IPS-20b (cell line): ENCODE data around the gene HSD3B7.
A peak's percentile ranks its signal among the peaks of the same experiment; 100 is the strongest.

ENCODE experiments used
- H3K27ac ChIP-seq: one replicate; pipeline ENCODE4 v1.5.1; 2013; ENCODE audit warnings: low read length
- H3K27me3 ChIP-seq: 2 replicates; pipeline ENCODE4 v1.6.1; 2013; ENCODE audit warnings: mild to moderate bottlenecking, low read length, inconsistent platforms; ENCODE audit not compliant: insufficient read depth
- H3K36me3 ChIP-seq: 2 replicates; pipeline ENCODE4 v1.6.1; 2013; ENCODE audit warnings: low read depth, mild to moderate bottlenecking, inconsistent platforms, low read length, moderate library complexity; ENCODE audit not compliant: insufficient read depth
- H3K4me1 ChIP-seq: 2 replicates; pipeline ENCODE4 v1.6.1; 2013; ENCODE audit warnings: mild to moderate bottlenecking, control low read depth, inconsistent platforms, low read length, moderate library complexity; ENCODE audit not compliant: insufficient read depth
- H3K4me3 ChIP-seq: 2 replicates; pipeline ENCODE4 v1.5.1; 2013; ENCODE audit warnings: mild to moderate bottlenecking, low read length, inconsistent platforms
- H3K9ac ChIP-seq: 2 replicates; pipeline ENCODE4 v1.6.1; 2013; ENCODE audit warnings: low read depth, mild to moderate bottlenecking, inconsistent platforms, low read length, moderate library complexity
- H3K9me3 ChIP-seq: 2 replicates; pipeline ENCODE4 v1.6.1; 2013; ENCODE audit warnings: mild to moderate bottlenecking, low read depth, low read length, inconsistent platforms; ENCODE audit not compliant: insufficient read depth

The HSD3B7 gene

GRCh38 chr16:30986129-30986991 is 1.4 kb downstream of the HSD3B7 start:
- no peak overlapping the region for H3K9ac ChIP-seq
- H3K36me3 ChIP-seq: peaks cover 32% of the 10 kb centered on the region
- no peaks in the 10 kb centered on the region for H3K27me3 ChIP-seq
- H3K4me3 ChIP-seq: no peak overlapping the region
- no peaks in the 10 kb centered on the region; the same call in 1 of the 2 replicates for H3K4me1 ChIP-seq
- no peaks in the 10 kb centered on the region for H3K9me3 ChIP-seq
- H3K27ac ChIP-seq: no peak overlapping the region

DNA sequence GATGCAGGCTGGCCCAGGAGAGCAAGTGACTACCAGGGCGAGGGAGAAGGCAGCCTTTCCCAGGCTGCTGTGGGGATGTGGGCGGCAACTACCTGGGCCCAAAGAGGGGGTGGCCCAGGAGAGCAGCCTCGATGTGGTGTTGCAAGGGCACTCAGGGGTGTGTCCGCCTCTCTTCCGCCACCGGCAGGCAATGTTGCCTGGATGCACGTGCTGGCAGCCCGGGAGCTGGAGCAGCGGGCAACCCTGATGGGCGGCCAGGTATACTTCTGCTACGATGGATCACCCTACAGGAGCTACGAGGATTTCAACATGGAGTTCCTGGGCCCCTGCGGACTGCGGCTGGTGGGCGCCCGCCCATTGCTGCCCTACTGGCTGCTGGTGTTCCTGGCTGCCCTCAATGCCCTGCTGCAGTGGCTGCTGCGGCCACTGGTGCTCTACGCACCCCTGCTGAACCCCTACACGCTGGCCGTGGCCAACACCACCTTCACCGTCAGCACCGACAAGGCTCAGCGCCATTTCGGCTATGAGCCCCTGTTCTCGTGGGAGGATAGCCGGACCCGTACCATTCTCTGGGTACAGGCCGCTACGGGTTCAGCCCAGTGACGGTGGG is 2.7 kb downstream of the HSD3B7 start:
- Histone ChIP-seq H3K36me3 (peaks cover 22% of the 10 kb centered on the region), H3K9ac (no peak overlapping the region), H3K4me1 (no peaks in the 10 kb centered on the region; the same call in 1 of the 2 replicates), H3K9me3 (no peaks in the 10 kb centered on the region), H3K4me3 (no peak overlapping the region), H3K27me3 (no peaks in the 10 kb centered on the region), H3K27ac (no peak overlapping the region)

DNA sequence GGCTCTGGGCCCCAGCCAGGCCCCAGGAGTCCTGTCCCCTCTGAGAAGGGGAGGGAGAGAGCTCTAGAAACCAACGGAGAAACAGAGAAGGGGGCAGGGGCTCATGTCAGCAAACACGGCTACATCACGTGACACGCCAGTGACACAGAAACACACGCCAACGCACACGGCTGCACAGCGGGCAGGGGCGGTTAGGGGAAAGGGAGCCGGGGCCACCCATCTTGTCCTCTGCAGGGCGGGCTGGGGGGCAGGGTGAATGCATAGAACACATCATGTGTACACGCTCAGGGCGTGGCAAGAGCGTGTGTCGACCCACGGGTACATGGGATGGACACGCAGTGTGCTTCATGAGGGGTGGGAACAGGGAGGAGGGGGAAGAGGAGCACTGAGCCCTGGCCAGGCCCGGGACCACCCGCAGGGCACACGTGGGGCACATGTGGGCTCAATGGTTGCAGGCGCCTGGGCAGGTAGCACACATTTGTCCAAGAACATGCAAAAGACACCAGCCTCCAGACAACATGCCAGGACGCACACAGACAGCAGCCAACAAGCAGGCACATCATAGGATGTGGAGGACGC is 4.6 kb downstream of the HSD3B7 start:
- no peaks in the 10 kb centered on the region for H3K9me3 ChIP-seq
- no peak overlapping the region for H3K27ac ChIP-seq
- peaks cover 3% of the 10 kb centered on the region; the same call in 1 of the 2 replicates for H3K36me3 ChIP-seq
- H3K4me1 ChIP-seq: no peaks in the 10 kb centered on the region; the same call in 1 of the 2 replicates
- no peaks in the 10 kb centered on the region for H3K27me3 ChIP-seq
- no peak overlapping the region for H3K4me3 ChIP-seq
- no peak overlapping the region for H3K9ac ChIP-seq

- H3K27ac ChIP-seq: no peak overlapping the region
- no peaks in the 10 kb centered on the region for H3K27me3 ChIP-seq
- H3K4me3 ChIP-seq: no peak overlapping the region
- no peak overlapping the region for H3K9ac ChIP-seq
- no peaks in the 10 kb centered on the region; the same call in 1 of the 2 replicates for H3K4me1 ChIP-seq
- no peaks in the 10 kb centered on the region for H3K36me3 ChIP-seq
- no peaks in the 10 kb centered on the region for H3K9me3 ChIP-seq
Observed at GRCh38 chr16:30990105-30990504, 5.1 kb downstream of the HSD3B7 start.

DNA sequence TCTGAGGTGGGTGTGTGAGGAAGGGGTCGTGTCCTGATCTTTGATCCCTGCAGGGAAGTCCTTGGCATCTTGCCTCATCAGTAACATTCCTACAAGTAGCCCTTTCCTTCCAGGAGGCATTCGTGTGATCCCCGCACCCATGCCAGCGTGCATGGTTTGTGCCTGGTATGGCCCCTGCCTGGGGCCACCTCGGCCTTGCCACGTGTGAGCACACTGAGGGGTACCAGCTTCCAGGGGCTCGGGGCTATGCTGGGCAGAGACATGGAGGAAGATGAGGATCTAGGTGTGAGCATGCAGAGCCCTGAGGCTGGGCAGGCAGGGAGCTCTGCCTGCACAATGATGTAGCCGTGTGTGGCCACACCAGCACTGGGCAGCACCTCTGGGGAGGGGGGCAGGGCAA is 6.0 kb downstream of the HSD3B7 start:
- Histone ChIP-seq H3K9ac (no peak overlapping the region), H3K4me3 (no peak overlapping the region), H3K9me3 (no peaks in the 10 kb centered on the region), H3K36me3 (no peaks in the 10 kb centered on the region), H3K27ac (no peak overlapping the region), H3K27me3 (peaks cover under 1% of the 10 kb centered on the region), H3K4me1 (no peaks in the 10 kb centered on the region)

- H3K4me1 ChIP-seq: no peaks in the 10 kb centered on the region
- H3K27me3 ChIP-seq: peaks cover 7% of the 10 kb centered on the region
- H3K27ac ChIP-seq: no peak overlapping the region
- H3K36me3 ChIP-seq: no peaks in the 10 kb centered on the region
- H3K9ac ChIP-seq: no peak overlapping the region
- H3K9me3 ChIP-seq: no peaks in the 10 kb centered on the region
- no peak overlapping the region for H3K4me3 ChIP-seq
Observed at GRCh38 chr16:30992276-30992780, 7.3 kb downstream of the HSD3B7 start.

GRCh38 chr16:30992931-30993816 is 8.2 kb downstream of the HSD3B7 start:
- peaks cover 14% of the 10 kb centered on the region for H3K27me3 ChIP-seq
- no peaks in the 10 kb centered on the region for H3K36me3 ChIP-seq
- no peak overlapping the region for H3K9ac ChIP-seq
- no peaks in the 10 kb centered on the region for H3K9me3 ChIP-seq
- H3K4me3 ChIP-seq: no peak overlapping the region
- no peaks in the 10 kb centered on the region for H3K4me1 ChIP-seq
- H3K27ac ChIP-seq: no peak overlapping the region

DNA sequence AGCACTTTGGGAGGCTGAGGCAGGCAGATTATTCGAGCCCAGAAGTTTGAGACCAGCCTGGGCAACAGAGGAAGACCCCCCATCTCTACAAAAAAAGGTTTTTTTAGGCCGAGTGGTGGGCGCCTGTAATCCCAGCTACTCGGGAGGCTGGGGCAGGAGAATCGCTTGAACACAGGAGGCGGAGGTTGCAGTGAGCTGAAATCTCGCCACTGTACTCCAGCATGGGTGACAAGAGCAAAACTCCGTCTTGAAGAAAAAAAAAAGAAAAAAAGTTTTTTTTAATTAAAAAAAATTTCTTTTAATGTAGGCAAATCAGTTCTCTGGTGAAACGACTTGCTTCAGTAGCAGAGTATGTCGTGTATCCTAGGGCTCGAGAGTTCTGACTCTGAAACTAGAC is 10.9 kb downstream of the HSD3B7 start:
- peak overlapping the region; percentile 70; the same call in 1 of the 2 replicates for H3K9ac ChIP-seq
- peak overlapping the region; percentile 85 for H3K4me3 ChIP-seq
- H3K27ac ChIP-seq: no peak overlapping the region
- peaks cover 5% of the 10 kb centered on the region; the same call in 1 of the 2 replicates for H3K4me1 ChIP-seq
- H3K27me3 ChIP-seq: peaks cover 26% of the 10 kb centered on the region
- no peaks in the 10 kb centered on the region for H3K36me3 ChIP-seq
- H3K9me3 ChIP-seq: no peaks in the 10 kb centered on the region

DNA sequence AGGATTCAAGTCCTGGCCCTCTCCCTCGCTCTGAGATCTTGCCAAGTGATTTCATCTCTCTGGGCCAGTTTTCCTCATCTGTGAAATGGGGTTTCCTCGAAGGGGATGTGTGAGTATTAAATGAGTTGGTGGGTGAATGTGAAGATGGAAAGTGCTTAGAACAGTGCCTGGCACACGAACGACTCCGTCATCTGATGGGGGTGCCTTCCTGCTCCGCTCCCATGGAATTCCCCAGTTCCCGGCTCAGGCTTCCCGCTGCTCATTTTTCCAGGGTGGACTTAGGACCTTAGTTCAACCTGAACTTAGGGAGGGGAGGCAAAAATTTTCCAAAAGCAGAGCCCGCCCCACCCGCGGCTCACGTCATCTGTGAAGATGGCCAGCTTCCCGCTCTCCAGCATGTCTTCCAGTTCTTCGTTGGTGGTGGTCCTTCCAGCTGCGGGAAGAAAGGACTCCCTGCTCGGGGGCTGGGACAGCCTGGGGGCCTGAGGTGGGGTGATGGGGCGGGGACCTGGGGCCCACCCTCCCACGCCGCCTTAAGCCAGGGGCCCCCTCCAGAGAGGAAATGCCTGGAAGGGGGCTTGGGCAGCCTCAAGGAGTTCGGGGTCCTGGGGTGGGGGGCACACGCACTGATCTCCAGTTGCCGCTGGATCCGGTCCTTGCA is 11.4 kb downstream of the HSD3B7 start:
- Histone ChIP-seq H3K9ac (peak overlapping the region; percentile 70; the same call in 1 of the 2 replicates), H3K27ac (no peak overlapping the region), H3K4me3 (peak overlapping the region; percentile 85)

DNA sequence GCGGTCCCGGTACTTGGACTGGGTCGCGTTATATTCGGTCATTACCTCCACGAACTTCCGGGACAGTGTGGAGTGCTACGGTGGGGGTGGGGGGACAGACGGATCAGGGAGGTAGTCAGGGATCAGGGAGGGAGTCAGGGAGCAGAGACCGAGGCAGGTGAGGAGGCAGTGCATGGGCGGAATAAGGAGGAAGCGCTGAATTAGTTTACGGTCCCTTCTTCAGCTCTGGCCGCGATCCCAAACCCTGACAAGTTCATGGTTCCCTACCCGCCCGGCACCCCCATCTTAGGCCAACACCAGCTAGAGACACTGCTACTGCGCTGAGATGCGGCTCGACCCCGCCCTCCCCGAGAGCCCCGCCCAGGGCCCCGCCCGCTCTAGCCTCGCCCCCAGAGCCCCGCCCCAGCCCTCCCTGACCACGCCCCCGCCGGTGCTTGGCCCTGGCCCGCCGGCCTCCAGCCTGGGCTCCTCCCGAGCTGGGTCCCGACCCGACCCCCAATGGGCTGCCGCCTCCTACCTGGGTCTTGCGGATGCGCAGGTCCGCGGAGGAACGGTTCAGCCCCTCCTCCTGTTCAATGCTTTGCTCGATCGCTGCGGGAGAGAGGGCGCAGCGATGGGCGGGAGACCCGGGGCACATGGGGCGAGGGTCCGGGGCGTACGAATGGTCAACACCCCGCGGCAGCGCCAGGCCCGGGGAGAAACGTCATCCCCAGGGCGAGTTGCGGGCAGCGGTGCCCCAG is 12.1 kb downstream of the HSD3B7 start:
- Histone ChIP-seq H3K9ac (peak overlapping the region; percentile 70; the same call in 1 of the 2 replicates), H3K9me3 (no peaks in the 10 kb centered on the region), H3K36me3 (no peaks in the 10 kb centered on the region), H3K4me1 (peaks cover 5% of the 10 kb centered on the region; the same call in 1 of the 2 replicates), H3K27me3 (peaks cover 26% of the 10 kb centered on the region), H3K4me3 (peak overlapping the region; percentile 85), H3K27ac (no peak overlapping the region)

More for the DNA sequence above, 11.4 kb downstream of the HSD3B7 start:
- no peaks in the 10 kb centered on the region for H3K36me3 ChIP-seq
- peaks cover 5% of the 10 kb centered on the region; the same call in 1 of the 2 replicates for H3K4me1 ChIP-seq
- peaks cover 26% of the 10 kb centered on the region for H3K27me3 ChIP-seq
- H3K9me3 ChIP-seq: no peaks in the 10 kb centered on the region
